Nucleus accumbens (tissue), 56 donors: ENCODE measurements around the gene SLC35G1.

Source experiments
- DNase-seq, 56 donors: peaks; one replicate each; lab custom pipeline; 2025; lab: John Stamatoyannopoulos, UW

Gene SLC35G1, protein sequence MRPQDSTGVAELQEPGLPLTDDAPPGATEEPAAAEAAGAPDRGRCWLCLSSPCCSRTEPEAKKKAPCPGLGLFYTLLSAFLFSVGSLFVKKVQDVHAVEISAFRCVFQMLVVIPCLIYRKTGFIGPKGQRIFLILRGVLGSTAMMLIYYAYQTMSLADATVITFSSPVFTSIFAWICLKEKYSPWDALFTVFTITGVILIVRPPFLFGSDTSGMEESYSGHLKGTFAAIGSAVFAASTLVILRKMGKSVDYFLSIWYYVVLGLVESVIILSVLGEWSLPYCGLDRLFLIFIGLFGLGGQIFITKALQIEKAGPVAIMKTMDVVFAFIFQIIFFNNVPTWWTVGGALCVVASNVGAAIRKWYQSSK

DNA sequence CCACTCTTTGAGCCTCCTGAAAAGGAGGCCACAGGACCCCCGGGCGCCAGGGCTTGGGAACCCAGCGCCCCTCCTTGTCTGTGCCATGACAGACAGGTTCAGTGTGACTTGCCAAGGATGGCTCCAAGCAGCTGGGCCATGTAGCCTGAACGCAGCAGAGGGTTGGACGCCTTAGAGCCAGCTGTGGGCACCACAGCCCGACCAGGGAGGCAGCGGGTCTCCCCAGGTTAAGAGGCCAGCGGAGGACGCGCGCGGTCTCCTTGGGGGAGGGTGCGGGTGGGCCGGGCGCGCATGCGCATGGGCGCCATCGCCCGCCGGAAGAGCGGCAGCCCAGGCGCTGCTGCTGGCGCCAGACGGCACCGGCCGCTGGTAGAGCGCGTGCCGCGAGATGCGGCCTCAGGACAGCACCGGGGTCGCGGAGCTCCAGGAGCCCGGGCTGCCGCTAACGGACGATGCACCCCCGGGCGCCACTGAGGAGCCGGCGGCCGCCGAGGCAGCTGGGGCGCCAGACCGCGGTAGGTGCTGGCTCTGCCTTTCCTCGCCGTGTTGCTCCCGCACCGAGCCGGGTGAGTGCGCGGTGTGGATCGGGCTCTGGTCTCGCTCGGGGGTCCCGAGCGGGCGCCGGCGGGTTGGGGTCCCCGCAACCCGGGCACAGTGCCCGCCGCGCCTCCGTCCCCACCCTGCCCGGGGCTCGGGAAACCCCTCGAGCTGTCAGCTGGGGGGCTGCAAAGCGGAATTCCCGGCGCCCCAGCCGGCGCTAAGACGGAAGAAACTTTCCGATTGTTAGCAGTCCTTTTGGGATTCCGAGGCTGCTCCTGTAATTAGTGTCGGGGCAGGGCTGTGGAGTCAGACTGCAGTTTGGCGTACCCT is at the start of gene SLC35G1:
TSS of gene SLC35G1 (plus strand) at position 333 of the 870 bp plus-strand sequence. CDS start at position 389, 56 bp downstream.
- peak in 51 of 56 donors; percentile 13 to 74 (median 47) for DNase-seq

DNA sequence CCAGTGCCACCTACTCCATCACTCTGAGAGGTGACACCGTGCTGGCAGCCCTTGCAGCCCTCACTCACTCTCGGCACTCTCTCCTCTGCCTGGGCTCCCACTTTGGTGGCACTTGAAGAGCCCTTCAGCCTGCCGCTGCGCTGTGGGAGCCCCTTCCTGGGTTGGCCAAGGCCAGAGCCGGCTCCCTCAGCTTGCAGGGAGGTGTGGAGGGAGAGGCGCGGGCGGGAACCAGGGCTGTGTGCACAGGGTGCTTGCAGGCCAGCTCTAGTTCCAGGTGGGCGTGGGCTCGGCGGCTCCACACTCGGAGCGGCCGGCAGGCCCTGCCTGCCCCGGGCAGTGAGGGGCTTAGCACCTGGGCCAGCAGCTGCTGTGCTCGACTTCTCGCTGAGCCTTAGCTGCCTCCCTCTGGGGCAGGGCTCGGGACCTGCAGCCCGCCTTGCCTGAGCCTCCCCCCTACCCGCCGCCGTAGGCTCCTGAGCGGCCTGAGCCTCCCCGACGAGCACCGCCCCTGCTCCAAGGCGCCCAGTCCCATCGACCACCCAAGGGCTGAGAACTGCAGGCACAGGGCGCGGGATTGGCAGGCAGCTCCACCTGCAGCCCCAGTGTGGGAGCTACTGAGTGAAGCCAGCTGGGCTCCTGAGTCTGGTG is 48.7 kb upstream of the SLC35G1 start:
- no peak for DNase-seq

DNA sequence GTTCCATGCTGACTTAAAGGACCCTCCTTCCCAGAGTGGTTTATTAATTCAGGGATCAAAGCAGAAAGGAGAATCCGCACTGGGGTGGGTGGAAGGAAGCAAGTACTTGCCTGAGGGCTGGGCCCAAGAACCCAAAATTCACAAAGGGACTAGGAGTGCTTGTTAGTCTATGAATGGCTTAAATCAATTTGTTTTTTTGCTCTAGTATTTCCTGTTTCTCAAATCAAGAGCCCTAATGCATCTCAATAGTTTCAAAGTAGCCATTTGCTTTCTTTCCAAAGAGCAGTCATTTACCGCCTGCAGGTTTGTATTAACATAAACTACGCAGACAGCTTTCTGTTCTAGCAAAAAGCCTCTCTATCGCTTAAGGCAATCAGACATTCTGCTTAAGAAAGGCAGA is 44.2 kb upstream of the SLC35G1 start:
- DNase-seq: no peak

DNA sequence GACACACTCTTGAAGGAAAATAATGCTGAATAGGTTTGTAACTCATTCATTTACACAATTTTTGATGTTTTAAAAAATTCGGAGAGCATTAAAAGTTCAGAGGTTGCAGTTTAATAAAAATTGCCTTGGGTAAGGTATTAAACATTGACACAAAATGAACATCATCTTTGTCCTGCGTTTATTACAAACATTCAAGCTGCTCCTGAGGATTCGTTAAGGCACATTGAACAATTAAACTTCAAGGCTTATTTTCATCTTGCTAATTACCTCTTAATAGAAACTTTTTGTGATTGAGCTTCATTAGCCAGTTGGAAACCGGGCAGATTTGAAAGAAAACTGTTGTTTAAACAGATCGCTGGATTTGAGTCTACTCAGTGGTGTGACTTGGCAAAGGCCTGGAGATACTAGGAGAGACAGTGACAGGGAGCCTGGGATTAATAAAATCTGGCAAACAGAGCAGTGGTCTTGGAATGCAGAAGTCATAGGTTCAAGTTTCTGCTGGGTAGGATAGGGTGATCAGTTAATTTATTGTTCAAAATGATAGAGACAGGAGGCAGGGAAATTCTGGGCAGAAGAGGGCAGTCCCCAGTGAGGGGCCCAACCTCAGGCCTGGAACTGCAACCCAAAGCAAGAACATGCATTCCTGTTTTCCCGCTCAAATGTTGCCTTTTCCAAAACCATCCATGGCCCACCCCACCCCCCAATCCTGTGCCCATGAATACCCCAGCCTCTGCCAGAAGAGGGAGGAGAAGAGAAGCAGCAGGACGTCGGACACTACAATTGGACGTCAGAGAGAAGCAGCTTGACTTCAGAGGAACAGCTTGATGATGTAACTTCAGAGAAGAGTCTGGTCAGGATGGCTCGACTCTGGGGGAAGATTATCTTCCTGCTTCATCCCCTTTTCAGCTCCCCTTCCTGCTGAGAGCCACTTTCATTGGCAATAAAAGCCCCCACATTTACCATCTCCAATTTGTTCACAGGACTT is 43.5 kb upstream of the SLC35G1 start:
- no peak for DNase-seq

DNA sequence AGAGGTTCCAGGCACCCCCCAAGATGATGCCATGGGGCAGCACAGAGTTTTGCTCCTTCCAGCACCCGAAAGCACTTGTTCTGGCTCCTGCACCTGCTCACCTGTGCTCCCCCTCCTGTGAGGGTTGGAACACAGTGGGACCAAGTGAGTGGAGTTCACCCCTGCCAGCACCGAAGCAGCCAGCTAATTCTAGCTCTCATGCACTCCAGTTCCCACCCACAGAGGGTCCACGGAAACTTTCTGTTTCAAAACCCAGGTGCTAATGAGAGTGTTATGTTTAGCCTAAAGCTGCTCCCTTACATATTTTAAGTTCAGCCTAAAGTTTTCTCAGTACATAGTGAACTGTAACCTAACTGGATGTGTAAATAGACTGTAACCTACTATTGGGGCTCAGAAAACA is 42.6 kb upstream of the SLC35G1 start:
- no peak for DNase-seq

DNA sequence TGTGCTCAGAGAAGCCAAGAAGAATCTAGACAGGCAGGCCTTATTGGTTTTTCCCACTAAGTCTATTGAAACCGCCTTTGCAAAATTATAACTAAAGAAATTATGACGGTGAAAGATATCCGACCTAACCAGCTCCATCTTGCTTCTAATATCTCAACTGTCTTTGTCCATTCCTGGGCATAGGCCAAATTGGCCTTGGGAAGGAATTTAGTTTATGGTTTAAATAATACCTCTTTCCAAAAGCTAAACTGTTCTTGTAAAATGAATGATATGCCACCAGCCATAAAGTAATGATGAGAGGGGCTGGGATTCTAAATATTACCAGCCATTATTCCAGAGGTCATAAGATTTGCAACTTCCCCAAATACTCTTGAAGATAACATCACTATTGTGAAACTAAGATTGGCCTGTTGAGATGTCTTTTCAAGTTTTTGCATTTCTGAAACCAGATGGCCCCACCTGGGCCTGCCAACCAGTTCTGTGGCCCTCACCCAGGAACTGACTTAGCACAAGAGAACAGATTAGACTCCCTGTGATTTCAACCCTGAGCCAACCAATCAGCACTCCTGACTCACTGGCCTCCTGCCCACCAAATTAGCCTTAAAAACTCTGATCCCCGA is 41.2 kb upstream of the SLC35G1 start:
- DNase-seq: no peak

DNA sequence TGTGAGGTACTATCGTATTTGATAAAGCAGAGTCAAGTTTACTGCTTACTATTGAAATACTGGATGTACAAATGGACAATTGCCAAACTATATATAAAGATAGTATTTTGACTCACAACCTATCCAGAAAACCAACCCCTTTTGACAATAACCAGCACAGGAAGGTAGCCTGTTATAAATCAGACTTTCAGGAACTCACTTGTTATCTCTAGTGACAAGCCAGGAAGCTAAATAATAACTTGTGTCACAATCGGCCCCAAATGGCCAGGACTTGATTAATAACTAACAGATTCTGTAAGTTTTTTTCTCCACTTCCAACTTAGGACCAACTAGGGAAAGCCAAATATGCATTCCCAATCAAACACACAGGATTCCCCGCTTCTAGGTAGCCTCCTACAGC is 38.8 kb upstream of the SLC35G1 start:
- no peak for DNase-seq

DNA sequence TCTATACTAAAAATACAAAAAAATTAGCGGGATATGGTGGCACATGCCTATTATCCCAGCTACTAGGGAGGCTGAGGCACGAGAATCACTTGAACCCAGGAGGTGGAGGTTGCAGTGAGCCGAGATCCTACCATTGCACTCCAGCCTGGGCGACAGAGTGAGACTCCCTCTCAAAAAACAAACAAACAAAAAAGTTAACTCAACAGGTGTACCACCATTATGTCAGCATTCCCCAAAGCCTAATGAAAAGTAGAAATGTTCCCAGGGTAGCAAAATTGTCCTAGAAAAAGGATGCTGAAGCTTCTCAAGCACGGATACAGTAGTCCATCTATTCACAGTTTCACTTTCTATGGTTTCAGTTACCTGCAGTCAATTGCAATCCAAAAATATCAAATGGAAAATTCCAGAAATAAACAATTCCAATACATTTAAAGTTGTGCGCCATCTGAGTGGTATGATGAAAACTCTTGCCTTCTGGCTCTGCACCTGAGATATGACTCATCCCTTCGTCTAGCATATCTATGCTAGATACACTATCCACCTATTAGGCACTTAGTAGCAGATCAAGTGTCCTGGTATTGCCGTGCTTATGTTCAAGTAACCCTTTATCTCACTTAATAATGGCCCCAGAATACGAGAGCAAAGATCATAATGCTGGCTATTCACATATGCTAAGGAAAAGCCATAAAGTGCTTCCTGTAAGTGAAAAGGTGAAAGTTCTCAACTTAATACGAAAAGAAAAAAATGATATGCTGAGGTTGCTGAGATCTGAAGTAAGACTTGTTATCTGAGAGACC is 37.2 kb upstream of the SLC35G1 start:
- DNase-seq: no peak

DNA sequence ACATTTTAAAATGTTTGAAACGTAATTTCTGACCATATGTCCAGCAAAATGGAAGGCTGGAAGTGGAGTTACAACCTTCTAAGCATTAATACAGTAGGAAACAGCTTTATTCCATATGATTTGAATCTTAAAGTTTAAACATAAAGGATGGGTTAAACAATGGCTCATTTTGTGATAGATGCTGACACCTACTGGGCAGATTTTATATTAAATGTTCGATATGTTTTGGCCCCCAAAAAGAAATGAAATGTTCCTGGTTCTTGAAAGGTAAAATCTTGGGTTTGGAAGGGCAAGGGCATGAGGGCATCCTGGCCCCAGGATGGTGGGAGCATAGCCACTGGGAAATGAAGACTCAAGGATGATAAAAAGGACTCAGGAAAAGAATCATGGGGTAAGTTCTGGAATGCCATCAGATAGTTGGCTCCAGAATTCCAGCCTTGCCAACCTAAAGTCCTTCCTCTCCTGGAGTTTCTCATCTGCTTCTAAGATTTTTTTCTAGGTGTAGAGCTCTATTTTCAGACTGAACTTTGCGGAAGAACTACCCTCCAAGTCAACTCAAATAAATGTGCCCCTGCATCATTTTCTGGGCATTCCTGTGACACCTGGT is 34.6 kb upstream of the SLC35G1 start:
- no peak for DNase-seq

DNA sequence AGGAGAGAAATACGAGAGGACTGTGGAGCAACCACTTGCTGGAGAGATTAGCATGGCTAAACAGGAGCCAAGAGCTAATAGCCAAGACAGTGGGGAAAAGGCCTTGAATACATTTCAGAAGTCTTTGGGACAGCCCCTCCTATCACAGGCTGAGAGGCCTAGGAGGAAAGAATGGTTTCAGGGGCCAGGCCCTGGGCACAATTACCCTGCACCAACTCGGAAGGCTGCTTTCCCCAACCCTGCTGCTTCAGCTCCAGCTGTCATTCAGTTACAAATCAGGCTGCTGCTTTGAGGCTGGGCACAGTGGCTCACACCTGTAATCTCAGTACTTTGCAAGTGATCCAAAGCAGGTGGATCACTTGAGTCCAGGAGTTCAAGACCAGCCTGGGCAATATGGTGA is 32.0 kb upstream of the SLC35G1 start:
- DNase-seq: no peak

DNA sequence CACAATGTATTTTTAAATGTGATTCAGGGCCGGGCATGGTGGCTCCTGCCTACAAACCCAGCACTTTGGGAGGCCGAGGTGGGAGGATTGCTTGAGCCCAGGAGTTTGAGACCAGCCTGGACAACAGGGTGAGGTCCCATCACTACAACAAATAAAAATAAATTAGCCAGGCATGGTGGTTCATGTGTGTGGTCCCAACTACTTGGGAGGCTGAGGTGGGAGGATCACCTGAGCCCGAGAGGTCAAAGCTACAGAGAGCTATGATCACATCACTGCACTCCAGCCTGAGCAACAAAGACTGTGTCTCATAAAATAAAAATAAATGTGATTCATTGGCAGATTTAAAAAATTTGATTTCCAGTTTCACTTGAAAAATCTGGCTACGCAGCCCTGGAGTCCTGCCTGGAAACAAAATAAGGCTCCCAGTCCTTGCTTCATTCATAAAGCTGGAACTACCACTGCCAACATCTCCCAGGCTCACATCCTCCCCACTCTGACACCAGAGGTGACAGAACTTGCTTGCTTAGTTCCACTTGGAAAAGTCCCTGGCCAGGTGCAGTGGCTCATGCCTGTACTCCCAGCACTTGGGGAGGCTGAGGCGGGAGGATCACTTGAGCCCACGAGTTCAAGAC is 27.9 kb upstream of the SLC35G1 start:
- no peak for DNase-seq

DNA sequence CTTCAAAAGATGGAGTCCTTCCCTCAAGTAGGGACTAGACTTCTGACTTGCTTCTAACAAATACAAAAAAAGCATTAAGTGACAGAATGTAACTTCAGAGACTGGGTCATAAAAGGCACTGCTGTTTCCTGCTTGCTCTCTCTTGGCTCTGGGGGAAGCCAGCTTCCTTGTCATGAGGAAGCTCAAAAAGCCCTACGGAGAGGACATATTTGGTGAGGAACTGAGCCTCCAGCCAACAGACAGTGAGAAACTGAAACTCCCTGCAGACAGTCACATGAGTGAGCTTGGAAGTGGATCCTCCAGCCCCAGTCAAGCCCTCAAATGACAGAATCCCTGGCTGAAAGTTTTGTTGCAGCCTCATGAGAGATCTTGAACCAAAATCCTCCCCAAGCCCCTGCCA is 26.3 kb upstream of the SLC35G1 start:
- no peak for DNase-seq

DNA sequence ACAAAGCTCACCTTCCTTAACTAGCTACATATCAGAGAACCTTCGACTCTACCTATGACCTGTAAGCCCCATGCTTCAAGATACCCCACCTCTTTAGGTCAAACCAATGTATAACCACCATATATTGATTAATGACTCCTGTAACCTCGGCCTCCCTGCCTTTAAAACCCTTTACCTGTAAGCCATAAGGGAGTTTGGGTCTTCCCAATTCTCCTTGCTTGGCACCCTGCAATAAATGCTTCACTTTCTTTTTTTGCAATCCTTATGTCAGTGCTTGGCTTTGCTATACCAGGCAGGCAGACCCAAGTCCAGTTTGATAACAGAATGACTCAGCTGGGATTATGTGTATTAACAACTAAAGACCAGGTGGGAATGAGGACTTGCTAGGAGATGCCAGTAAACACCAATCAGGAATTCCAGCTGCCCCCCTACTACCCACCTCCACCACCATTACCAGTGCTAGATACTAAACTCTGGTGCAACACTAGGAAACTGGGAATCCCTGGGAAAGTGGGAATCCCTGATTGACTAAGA is 22.0 kb upstream of the SLC35G1 start:
- no peak for DNase-seq

DNA sequence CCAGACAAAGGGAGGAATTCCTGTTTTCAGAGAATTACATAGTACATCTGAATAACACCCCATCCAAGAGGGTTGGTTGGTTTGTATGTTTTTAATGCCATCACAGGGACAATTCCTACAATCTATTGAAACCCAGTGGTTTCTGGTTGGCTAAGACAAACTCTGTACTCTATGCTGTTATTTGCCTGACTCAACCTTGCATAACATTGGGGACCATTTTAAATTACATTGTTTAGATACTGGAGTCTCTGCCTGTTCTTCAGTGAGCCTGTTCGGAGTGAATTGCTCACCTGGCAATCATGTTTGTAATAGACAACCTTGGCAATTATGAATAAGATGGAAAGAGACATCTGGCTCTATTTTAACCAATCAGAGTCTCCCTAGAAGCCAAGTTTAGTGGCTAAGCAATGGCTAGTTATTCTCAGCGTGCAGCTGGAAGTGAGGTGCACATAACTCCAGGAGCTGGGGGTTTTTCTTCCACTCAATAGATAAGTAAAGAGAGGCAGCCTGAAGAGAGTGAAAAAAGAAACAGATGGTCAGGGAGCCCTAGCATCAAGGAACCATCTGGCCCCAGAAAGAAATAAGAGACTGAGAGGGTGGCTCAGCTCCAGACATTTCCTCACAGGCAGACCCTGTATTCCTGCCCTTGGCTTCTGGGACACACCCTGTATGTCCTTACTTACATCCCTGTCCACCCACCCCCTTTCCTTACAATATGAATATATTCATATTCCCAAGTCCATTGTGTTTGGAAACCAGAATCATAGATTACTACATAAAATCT is 21.2 kb upstream of the SLC35G1 start:
- no peak for DNase-seq

DNA sequence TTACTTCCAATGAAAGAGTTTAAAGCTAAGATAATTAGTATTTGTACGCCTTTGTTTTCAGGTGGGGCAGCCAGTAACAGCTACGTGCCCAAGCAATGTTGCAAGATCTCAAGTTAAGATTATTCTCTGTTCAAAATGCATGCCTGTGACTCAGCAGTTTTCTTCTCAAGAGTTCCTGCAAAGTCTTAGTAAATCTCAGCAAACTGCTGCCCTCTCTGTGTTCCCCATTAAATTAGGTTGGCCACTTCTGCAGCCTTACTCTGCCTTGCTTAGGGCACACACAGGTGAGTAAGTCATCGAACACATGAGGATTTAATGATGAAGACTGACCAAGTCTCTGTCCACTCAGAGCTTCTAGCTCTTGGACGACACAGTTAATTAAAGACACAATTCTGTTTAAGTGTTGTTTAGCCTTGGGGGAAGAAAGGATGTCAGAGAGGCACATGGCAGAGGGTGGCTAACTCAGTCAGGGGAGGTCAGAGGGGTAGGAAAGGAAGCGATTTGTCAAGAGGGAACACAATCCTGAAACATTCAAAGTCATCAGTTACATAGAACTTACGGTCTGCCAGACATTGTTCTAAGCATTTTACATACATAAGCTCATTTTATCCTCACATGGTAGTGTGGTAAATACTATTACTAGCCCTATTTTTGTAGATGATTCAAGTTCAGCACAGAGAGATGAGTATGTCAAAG is 20.2 kb upstream of the SLC35G1 start:
- no peak for DNase-seq
